GM12875 (cell line): ENCODE measurements around the gene ADAMTS10.

ENCODE experiments used
- H3K4me3 ChIP-seq: one replicate; pipeline ENCODE4 v1.5.1; 2011; ENCODE audit warnings: low read depth, low read length, control low read depth
- CTCF ChIP-seq: IDR thresholded peaks from 2 replicates; pipeline ENCODE4 v1.5.1; 2011; ENCODE audit warnings: low read depth, mild to moderate bottlenecking, control low read depth, inconsistent platforms, low read length, moderate library complexity, borderline replicate concordance; ENCODE audit not compliant: insufficient read depth

ADAMTS10 gene

DNA sequence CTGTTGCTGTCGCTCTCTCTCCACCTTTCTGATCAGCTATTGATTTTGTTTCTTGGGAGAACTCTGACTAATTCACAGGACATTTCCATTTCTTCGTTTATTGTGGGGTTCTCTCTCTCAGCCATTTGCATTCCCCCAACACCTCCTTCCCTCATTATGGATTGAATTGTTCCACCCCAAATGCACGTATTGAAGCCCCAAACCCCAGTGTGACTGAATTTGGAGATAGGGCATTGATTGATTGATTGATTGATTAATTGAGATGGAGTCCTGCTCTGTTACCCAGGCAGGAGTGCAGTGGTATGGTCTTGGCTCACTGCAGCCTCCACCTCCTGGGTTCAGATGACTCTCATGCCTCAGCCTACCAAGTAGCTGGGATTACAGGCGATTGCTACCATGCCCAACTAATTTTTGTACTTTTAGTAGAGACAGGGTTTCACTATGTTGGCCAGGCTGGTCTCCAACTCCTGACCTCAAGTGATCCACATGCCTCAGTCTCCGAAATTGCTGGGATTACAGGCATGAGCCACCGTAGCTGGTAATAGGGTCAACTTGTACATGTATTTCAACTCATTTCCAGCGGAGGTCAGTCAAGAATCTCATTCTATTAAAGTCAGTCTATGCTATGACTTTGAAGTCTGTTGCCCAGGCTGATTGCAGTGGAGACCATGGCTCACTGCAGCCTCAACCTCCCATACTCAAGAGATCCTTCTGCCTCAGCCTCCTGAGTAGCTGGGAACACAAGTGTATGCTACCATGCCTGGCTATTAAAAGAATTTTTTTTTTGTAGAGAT lies 33.5 kb upstream of the ADAMTS10 start:
- H3K4me3 ChIP-seq, result no peak overlapping the region
- TF ChIP-seq CTCF, result no peak

DNA sequence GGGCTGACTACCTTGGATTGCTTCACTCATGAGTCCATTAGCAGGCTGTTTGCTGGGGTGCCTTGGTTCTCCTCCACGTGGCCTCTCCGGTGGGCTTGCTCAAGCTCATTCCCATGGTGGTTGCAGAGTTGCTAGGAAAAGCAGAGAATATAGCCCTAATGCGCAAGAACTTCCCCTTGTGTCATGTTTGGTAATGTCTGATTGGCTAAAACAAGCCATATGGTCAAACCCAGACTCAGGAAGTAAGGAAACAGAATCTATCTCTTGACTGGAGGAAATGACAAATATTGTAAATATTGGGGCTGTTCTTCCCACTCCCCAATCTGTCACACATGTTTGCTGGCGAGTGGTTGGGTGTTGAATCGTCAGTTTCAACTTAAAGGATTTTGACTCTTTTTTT lies 32.0 kb upstream of the ADAMTS10 start:
- TF ChIP-seq CTCF, result no peak

DNA sequence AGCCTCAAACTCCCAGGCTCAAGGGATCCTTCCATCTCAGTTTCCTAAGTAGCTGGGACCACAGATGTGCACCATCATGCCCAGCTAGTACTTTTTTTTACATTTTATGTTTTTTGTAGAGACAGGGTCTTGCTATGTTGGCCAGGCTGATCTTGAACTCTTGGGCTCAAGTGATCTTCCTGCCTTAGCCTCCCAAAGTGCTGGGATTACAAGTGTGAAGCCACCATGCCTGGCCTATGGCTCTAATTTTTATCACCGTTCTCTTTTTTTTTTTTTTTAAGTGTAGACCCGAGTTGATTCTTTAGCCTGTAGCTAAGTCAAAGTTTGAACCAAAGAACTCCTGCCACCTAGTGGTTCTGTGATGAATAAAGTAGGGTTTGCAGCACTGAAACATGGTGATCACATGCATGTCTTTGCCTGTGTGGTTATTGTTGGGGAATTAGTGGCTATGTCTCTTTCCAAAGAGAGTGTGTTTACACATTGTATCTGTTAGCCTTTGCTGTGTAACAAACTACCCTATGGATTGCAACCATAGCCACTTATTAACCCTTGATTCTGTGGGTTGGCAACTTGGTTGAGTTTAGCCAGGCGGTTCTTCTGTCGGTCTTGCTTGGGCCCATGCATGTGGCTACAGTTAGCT lies 31.5 kb upstream of the ADAMTS10 start:
- TF ChIP-seq CTCF, result peak; percentile 41; the same call in 1 of the 2 replicates
- no peak overlapping the region for H3K4me3 ChIP-seq

More for the DNA sequence above, 32.0 kb upstream of the ADAMTS10 start:
- no peak overlapping the region for H3K4me3 ChIP-seq

DNA sequence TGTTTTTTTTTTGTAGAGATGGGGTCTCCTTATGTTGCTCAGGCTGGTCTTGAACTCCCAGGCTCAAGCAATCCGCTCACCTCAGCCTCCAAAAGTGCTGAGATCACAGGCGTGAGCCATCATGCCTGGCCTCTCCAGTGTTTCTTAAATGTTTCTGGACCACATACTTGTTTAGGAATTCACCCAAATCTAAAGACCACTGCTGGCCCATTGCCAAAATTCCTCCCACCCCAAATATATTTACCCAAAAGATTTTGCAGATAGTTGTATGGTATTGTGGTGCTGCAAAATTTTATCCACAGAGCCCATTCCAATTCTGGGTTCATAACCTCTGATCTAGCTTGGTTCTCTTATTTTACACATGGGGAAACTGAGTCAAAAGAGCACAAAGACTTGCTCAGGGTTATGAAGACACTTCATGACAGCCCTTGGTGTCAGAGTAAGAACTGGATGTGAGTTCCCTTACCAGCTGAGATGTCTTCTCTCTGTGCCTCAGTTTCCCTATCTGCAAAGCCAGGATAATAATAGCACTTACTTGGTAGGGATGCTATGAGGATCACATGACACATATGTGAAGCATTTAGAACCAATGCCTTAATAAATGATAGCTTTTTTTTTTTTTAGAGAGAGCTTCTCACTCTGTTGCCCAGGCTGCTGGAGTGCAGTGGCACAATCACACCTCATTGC lies 30.8 kb upstream of the ADAMTS10 start:
- no peak for TF ChIP-seq CTCF
- H3K4me3 ChIP-seq, result no peak overlapping the region

DNA sequence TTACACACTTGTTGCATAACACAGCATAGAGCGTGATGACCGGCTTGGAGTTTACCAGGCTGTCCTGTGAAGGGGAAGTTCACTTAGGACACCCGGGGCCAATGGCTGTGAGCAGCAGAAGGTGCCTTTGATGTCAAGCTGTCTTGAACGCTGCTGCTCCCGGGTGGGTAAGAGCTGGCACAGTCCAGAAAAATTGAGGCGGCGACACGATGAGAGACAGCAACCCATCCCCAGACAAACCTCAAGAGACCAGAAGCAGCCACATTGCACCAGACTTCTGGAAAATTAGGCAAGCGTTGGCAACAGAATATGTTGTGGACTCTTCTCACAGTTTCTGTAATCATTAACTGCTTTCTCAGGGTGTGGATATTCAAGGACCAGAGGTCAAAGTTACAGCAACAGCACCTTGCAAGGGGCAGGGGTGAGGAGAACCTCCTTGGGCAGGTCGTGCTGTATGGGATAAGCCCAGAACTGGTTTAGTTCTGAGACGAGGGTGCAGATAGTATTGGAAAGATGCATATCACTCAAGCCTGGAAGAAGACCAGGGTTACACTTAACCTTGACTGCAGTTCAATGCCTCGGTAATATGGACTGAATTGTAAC lies 30.0 kb upstream of the ADAMTS10 start:
- no peak overlapping the region for H3K4me3 ChIP-seq
- TF ChIP-seq CTCF, result no peak

GRCh38 chr19:8639821-8640401 lies 29.4 kb upstream of the ADAMTS10 start:
- no peak overlapping the region for H3K4me3 ChIP-seq
- TF ChIP-seq CTCF, result no peak
